ENCODE results near the gene PHACTR3. TPM values are rescaled to one million over a fixed set of nuclear protein-coding genes. Genes with fewer than 3 reads are reported as not detected.

PHACTR3 gene
- total and polyA plus RNA-seq, 2 of the 8 experiments (the other 6 are each of a cell fraction or from before 2014, with no cell fraction given) = 0.05 to 0.13 TPM

- Histone ChIP-seq H3K23ac (ENCODE audit: insufficient read length) (no peak overlapping the region), H3K23me2 (ENCODE audit: low read depth, low read length) (no peaks in the 10 kb centered on the region), H2BK120ac (replicated peaks; ENCODE audit: low read depth, low read length) (no peak overlapping the region), H3K27me3 (replicated peaks in 1 of 4; ENCODE audit: control insufficient read depth in 3 of 4, extremely low read depth in 1 of 4, insufficient read depth in 3 of 4, low read length in 3 of 4) (no peaks in the 10 kb centered on the region; a peak in 1 of 7 replicates), H3K56ac (replicated peaks; ENCODE audit: insufficient read length, low read depth, low read length) (no peak overlapping the region), H2BK20ac (ENCODE audit: low read length) (no peak overlapping the region), H3K27ac (ENCODE audit: low read depth, low read length) (no peak overlapping the region), H3K18ac (ENCODE audit: extremely low read depth, low read length) (no peak overlapping the region), H3K36me3 (ENCODE audit: control insufficient read depth in 2 of 4, insufficient read depth in 4 of 4, low read length in 3 of 4) (no peaks in the 10 kb centered on the region), H4K91ac (replicated peaks; ENCODE audit: insufficient read length, low read length) (no peak overlapping the region), H3K4me3 (ENCODE audit: extremely low read depth in 1 of 4, insufficient read depth in 2 of 4, low read depth in 3 of 4, low read length in 4 of 4) (no peak overlapping the region), H3K79me2 (ENCODE audit: control insufficient read depth in 1 of 2, insufficient read depth in 2 of 2, low read length in 2 of 2) (no peaks in the 10 kb centered on the region), H2BK5ac (ENCODE audit: low read depth, low read length) (no peak overlapping the region), H3K79me1 (ENCODE audit: low read depth, low read length) (no peaks in the 10 kb centered on the region), H2AFZ (ENCODE audit: low read length) (no peak overlapping the region), H3K9me3 (ENCODE audit: insufficient read depth in 2 of 2, low read depth in 1 of 2, low read length in 1 of 2) (peaks cover 93 to 99% of the 10 kb centered on the region in 2 experiments), H3K9ac (replicated peaks in 1 of 4; ENCODE audit: extremely low read depth in 1 of 4, low read depth in 3 of 4, low read length in 3 of 4) (no peak overlapping the region; a peak in 1 of 7 replicates), H3K4me2 (ENCODE audit: insufficient read depth in 1 of 2, low read depth in 2 of 2, low read length in 2 of 2) (no peak overlapping the region), H4K5ac (ENCODE audit: insufficient read length, low read depth, low read length) (no peak overlapping the region), H3K4me1 (replicated peaks in 1 of 4; ENCODE audit: control insufficient read depth in 3 of 4, insufficient read depth in 4 of 4, low read length in 3 of 4) (no peaks in the 10 kb centered on the region), H4K8ac (ENCODE audit: extremely low read depth, insufficient read depth, low read length) (no peak overlapping the region), H3K4ac (replicated peaks; ENCODE audit: insufficient read length, low read depth, low read length) (no peak overlapping the region), H2BK12ac (ENCODE audit: low read depth, low read length) (no peak overlapping the region), H3K14ac (ENCODE audit: insufficient read length) (no peak overlapping the region), H2BK15ac (ENCODE audit: low read length) (no peak overlapping the region), H4K20me1 (replicated peaks in 1 of 2; ENCODE audit: control insufficient read depth in 1 of 2, insufficient read depth in 2 of 2, low read length in 2 of 2) (no peaks in the 10 kb centered on the region), H2AK5ac (ENCODE audit: low read depth, low read length) (no peak overlapping the region)
- POLR2A ChIA-PET (ENCODE audit: partially characterized antibody) = no interaction called here
- CTCF ChIA-PET (ENCODE audit: partially characterized antibody) = interaction anchor here (1.2 kb wide), 1 partner anchor 13 kb away, joined by 3 read pairs; no protein-coding TSS in a partner anchor
- no peak for FAIRE-seq
- 70% methylated on average over 4 of the region's 4 CpGs; no CpG with 5 or more reads in 1 of the 2 experiments for WGBS, 2 experiments (ENCODE audit: extremely low coverage in 1 of 2, insufficient coverage in 1 of 2, insufficient read length in 1 of 2, insufficient replicate concordance in 2 of 2, low coverage in 1 of 2, low lambda C conversion rate in 2 of 2, missing lambda C conversion rate in 1 of 2)
- no peak for DNase-seq (ENCODE audit: low read depth in 1 of 2, low spot score in 2 of 2)
- TF ChIP-seq SIRT6 (IDR thresholded peaks at IDR 0.05; ENCODE audit: low read length) = no peak
- TF ChIP-seq CTBP2 (IDR thresholded peaks at IDR 0.05; ENCODE audit: borderline replicate concordance, insufficient read depth, insufficient read length, low read length) = no peak
- TF ChIP-seq EP300 (IDR thresholded peaks at IDR 0.05; ENCODE audit: borderline replicate concordance in 1 of 2, low read depth in 2 of 2, low read length in 2 of 2) = no peak
Measured at GRCh38 chr20:59765599-59766177, 161.3 kb downstream of the PHACTR3 start.
